Activated CD8-positive, alpha-beta memory T cell treated with anti-CD3 and anti-CD28 coated beads for 4 hours (primary cell): ENCODE results near the gene TMEM131.

Experiments used
- DNase-seq, 2 donors: peaks; one replicate each; pipeline ENCODE4 v3.0.0-alpha.2; 2020; ENCODE audit warnings: low read depth in 2 of 2

Gene TMEM131

GRCh38 chr2:98020516-98020915, 24.8 kb upstream of the TMEM131 start:
- DNase-seq = no peak

DNA sequence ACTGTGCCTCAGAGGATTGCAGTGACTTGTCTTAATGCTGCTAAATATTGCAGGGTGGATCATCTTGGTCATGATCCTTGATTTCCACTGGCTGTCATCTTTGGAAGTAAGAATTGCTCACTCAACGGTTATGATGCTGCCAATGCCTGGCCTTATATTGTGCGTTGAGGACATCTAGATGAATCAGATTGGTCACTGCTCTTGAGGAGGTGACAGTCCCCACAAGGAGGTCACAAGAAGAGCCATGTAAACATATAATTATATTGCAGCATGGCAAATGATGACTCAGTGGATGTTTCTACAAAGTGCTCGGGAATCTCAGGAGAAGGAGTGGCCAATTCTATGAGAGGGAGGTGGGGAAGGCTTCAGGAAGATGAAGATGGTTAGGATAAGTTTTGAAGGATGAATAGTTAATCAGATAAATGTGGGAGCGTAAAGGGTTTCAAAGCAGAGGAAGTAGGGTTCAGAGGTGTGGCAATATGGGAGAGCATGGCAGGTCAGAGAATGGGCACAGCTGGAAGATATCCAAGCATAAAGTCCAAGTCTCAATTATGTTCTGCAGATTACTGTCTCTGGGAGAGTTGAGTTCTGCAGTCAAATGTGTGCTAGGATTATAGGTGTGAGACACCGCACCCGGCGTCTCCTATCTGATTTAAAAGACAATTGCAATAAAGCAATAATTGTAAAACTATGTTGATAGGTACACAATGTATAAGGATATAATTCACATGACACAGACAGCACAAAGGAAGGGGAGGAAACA, 21.3 kb upstream of the TMEM131 start:
- DNase-seq = no peak

- DNase-seq = no peak
Measured at GRCh38 chr2:98015671-98016070, 19.9 kb upstream of the TMEM131 start.

- no peak for DNase-seq
Measured at GRCh38 chr2:98014379-98014778, 18.6 kb upstream of the TMEM131 start.

GRCh38 chr2:98013407-98014042, 17.8 kb upstream of the TMEM131 start:
- DNase-seq = no peak

GRCh38 chr2:98012561-98012991, 16.8 kb upstream of the TMEM131 start:
- no peak for DNase-seq

DNA sequence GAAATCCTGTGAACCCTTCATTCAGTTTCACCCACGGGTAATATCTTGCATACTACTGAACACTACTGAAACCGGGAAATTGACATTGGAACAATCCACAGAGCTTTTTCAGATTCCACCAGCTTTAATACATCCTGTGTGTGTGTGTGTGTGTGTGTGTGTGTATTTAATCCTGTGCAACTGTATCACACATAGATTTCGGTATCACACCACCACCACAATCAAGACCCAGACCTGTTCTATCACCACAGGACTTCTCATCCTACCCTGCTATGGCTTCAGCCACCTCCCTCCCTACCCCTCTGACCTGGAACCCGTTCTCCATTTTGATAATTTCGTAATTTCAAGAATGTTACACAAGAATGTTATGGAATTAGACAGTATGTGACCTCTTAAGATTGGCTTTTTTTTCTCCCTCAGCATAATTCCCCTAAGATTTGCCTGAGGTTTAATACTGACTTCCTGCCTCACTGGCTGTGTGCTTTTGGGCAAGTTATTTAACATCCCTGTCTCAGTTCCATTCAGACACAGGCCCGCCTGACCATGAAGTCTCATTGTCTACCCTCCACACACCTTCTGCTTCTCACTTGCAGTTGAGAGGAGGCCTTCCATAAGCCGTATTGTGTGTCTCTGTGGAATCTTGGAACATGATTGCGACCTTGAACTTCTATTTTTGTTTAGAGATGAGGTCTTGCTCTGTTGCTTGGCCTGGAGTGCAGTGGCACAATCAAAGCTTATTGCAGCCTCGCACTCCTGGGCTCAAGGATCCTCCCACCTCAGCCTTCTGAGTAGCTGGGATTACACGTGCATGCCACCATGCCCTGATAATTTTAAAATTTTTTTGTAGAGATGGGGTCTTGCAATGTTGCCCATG, 14.4 kb upstream of the TMEM131 start:
- no peak for DNase-seq

DNA sequence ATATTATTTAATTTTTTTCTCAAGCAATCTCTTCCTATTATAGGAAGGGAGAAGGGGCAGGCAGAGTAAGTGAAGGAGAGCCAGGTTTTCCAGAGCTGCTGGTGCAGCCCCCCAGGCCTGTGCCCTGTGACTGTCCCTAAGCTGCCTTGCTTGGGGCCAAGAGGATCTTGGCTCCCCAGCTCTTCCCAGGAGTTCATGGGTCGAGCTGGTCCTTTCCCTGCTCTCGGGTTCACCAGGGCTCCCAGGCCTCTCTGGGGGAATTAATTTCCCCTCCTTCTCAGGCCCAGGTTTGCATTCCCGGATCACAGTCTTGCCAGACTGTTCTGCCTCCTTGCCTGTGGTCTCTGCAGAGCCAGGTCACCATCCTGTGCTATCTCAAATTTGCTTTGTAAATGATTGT, 12.7 kb upstream of the TMEM131 start:
- no peak for DNase-seq

DNA sequence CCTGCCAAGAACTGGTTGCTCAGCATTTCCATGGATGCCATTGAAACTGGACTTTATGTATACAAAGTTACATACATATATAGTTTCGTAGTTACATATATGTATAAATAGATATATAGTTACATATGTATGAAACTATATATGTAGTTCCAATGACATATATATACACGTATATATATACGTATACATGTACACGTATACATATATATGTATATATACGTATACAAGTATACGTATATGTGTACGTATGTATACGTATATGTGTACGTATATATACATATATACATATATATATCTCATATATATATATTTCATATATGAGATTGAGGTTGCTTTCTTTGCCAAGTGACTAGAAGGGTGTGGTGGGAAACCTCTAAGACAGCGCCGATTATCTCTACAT, 10.6 kb upstream of the TMEM131 start:
- DNase-seq = no peak

DNA sequence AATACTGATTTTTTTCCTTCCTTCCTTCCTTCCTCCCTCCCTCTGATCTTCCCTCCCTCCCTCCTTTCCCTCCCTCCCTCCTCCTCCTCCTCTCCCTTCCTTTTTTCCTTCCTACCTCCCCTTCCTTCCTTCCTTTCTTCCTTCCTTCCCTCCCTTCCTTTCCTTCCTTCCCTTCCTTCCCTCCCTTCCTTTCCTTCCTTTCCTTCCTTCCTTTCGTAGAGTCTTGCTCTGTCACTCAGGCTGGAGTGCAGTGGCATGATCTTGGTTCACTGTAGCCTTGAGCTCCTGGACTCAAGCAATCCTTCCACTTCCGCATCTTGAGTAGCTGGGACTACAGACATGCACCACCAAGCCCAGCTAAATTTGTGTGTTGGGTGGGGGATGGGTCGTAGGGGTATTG, 8.9 kb upstream of the TMEM131 start:
- no peak for DNase-seq

DNA sequence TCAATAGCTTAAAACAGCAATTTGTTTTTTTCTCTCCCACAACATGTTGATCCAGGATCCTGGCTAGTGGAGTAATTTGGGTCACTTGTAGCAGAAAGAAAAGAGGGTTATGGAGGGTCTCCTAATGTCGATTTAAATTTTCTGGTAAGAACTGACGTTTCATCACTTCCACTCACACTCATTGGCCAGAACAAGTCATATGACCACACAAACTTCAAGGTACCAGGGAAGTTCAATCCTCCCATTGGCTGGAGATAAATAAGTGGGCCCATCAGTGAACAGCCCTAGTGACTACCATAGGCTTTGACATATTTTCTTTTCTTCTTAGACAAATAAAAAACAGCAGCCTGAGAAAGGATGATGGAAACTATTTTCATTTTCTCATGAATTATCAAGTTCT, 8.3 kb upstream of the TMEM131 start:
- DNase-seq = no peak

- DNase-seq = no peak
Measured at GRCh38 chr2:97999536-97999935, 3.8 kb upstream of the TMEM131 start.

GRCh38 chr2:97998431-97999005, 2.8 kb upstream of the TMEM131 start:
- DNase-seq = no peak

DNA sequence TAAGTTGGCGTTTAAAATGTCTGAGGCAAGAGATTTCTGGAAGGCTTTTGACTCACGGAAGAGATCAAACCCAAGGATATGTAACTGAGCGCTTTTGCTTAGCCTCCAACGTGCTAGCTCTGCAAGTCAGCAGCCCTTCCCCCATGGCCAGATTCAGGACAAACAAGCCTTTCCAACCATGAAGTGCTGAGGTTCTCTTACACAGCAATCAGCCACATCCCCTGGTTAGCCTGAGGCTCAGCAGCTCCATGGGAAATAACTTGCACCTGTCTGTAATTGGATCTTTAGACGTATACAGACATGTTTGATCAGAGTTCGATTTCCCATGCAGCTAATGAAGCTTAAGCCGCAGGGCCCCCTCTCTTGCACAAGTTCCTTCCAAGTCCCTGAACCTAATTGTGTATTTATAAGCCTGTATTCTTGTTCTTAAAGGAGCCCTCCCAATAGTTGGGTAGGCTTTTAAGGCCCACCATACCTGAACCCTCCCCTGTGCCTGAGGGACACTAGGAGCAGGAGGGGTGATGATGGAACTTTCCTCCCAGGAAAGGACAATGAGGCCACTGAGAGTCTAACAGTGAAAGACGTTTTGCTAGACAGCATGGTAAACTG, 2.1 kb upstream of the TMEM131 start:
- no peak for DNase-seq

- DNase-seq = no peak
Measured at GRCh38 chr2:97996679-97997078, 931 bp upstream of the TMEM131 start.

- peak; percentile 1 to 5 for DNase-seq
Measured at GRCh38 chr2:97995026-97995733, 568 bp downstream of the TMEM131 start.

- DNase-seq = no peak
Measured at GRCh38 chr2:97994476-97994875, 1.3 kb downstream of the TMEM131 start.

DNA sequence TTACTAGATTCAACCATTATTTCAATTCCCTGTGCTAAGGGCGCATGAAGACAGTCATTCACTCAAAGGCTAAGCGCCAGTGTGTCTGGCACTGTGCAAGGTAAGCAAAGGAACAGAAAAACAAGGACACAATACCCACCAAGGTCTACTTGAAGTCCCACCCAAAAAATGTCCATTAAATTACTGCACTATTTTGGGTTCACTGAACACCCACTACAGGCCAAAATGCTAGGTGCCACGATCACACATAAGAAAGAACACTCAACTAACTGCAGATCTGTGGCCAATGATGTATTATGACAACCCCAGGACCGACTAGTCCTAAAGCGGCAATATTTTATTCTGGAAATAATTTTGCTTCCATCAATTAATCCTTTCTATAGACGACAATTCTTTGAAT, 1.8 kb downstream of the TMEM131 start:
- DNase-seq = no peak

DNA sequence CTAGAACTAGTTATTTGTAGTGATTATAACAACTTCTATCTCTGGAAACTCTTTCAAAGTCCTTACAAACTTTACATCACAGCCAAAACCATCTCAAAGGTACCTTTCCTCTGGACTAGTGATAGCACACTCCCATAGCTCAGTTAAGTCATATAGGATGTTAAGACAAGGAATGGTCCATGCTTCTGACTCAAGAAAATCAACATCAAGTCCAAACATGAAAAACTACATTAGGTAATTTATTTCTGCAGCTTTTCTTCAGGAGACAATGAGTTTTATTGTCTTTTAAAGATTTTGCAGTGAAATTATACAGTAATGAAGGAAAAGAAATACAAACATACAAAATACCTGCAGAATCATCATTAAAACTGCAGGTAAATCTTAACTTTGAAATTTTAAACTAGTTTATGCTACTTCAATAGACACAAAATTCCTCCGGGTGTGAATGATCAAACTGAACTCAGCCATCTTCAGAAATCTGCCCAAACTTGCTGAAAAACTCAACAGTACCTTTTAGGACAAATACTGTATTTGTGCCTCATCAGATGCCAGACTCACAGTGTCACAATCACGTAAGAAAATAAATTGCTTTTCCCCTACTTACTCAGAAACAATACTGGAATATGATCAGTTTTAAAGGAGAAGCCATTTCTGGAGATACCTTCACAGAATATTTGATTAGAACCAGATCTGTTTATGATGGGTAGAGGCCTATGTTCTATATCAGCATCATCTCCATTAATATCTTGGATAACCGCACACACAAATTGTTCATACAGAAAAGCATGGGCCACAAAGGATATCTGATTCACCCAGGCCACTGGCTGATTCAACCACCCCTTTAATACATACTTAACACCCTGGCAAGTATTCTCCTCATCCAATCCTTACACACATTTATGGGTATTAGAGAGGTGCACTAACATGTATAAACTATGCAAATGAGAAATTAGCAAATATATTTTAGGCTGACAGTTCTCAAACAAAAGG, 2.6 kb downstream of the TMEM131 start:
- DNase-seq = no peak
